C4-2B (cell line): ENCODE data around the gene GNG4.

Experiments
- CTCF ChIP-seq: fragments of 450-650 bp; conservative IDR thresholded peaks from 2 replicates; pipeline ENCODE4 v1.5.1; 2017; ENCODE audit warnings: mild to moderate bottlenecking
- ZFX ChIP-seq: fragments of 450-650 bp; IDR thresholded peaks from 2 replicates; pipeline ENCODE4 v1.6.1; 2017

- TF ChIP-seq CTCF (no peak), ZFX (no peak)
Observed at GRCh38 chr1:235675152-235675890, 25.7 kb upstream of the GNG4 start.
